Measurements from ENCODE around the gene RELCH.
"Not testable (repeated sequence)": the region's sequence is repeated elsewhere in the genome, so short reads cannot be mapped to it uniquely, and the experiment has no call there.

RELCH gene

GRCh38 chr18:62164855-62165487 is 22.1 kb upstream of the RELCH start:
- Histone ChIP-seq H2BK120ac (ENCODE audit: low read depth, low read length) (no peak overlapping the region), H2AK5ac (ENCODE audit: low read depth, low read length) (no peak overlapping the region), H4K91ac (ENCODE audit: low read depth, low read length, poor library complexity) (no peak overlapping the region), H3K4me2 (ENCODE audit: insufficient read depth, low read length, poor library complexity, severe bottlenecking) (no peak overlapping the region), H3K18ac (ENCODE audit: low read length) (no peak overlapping the region), H3K4ac (ENCODE audit: low read length) (no peak overlapping the region), H2BK12ac (ENCODE audit: low read length) (no peak overlapping the region), H3K27me3 (ENCODE audit: control insufficient read depth in 3 of 3, insufficient read depth in 3 of 3, low read depth in 1 of 3, low read length in 3 of 3) (no peaks in the 10 kb centered on the region), H3K23ac (ENCODE audit: low read depth, low read length, poor library complexity) (no peak overlapping the region), H3K4me3 (ENCODE audit: low read length in 2 of 2) (no peak overlapping the region), H2BK5ac (ENCODE audit: low read length) (no peak overlapping the region), H3K14ac (ENCODE audit: low read length) (no peak overlapping the region), H3K27ac (replicated peaks; ENCODE audit: low read length) (no peak overlapping the region), H3K79me1 (ENCODE audit: low read depth, low read length) (no peaks in the 10 kb centered on the region), H2AFZ (ENCODE audit: low read length) (no peak overlapping the region), H3K9ac (ENCODE audit: low read depth, low read length, poor library complexity) (no peak overlapping the region), H4K8ac (ENCODE audit: low read depth, low read length) (no peak overlapping the region), H2BK15ac (ENCODE audit: low read length) (no peak overlapping the region), H3K36me3 (replicated peaks in 1 of 2; ENCODE audit: control insufficient read depth in 2 of 2, insufficient read depth in 2 of 2, low read length in 2 of 2) (no peaks in the 10 kb centered on the region), H3K4me1 (ENCODE audit: control insufficient read depth in 2 of 2, insufficient read depth in 1 of 2, low read depth in 1 of 2, low read length in 2 of 2) (no peaks in the 10 kb centered on the region), H3K9me3 (replicated peaks in 1 of 2; ENCODE audit: control insufficient read depth in 2 of 2, insufficient read depth in 1 of 2, low read depth in 1 of 2, low read length in 2 of 2) (peaks cover 0 to 4% of the 10 kb centered on the region in 2 donors)
- 100% methylated on average over 1 of the region's 5 CpGs; no CpG with 5 or more reads in 1 of the 2 donors for WGBS, 2 donors (ENCODE audit: extremely low coverage in 2 of 2, insufficient read length in 2 of 2, insufficient replicate concordance in 1 of 2)
- DNase-seq (ENCODE audit: low spot score), result no peak

GRCh38 chr18:62165583-62165982 is 21.5 kb upstream of the RELCH start:
- H3K23ac ChIP-seq (ENCODE audit: low read depth, low read length, poor library complexity), result no peak overlapping the region
- H3K9me3 ChIP-seq (replicated peaks in 1 of 2; ENCODE audit: control insufficient read depth in 2 of 2, insufficient read depth in 1 of 2, low read depth in 1 of 2, low read length in 2 of 2), result peaks cover 0 to 4% of the 10 kb centered on the region in 2 donors
- H3K27ac ChIP-seq (replicated peaks; ENCODE audit: low read length), result no peak overlapping the region
- H4K91ac ChIP-seq (ENCODE audit: low read depth, low read length, poor library complexity), result no peak overlapping the region
- H3K9ac ChIP-seq (ENCODE audit: low read depth, low read length, poor library complexity), result no peak overlapping the region
- H2AFZ ChIP-seq (ENCODE audit: low read length), result no peak overlapping the region
- no peak overlapping the region for H3K4ac ChIP-seq (ENCODE audit: low read length)
- WGBS, 2 donors (ENCODE audit: extremely low coverage in 2 of 2, insufficient read length in 2 of 2, insufficient replicate concordance in 1 of 2), result no CpG with 5 or more reads among the region's 3 CpGs
- H2BK120ac ChIP-seq (ENCODE audit: low read depth, low read length), result no peak overlapping the region
- no peak overlapping the region for H2AK5ac ChIP-seq (ENCODE audit: low read depth, low read length)
- no peak overlapping the region for H3K14ac ChIP-seq (ENCODE audit: low read length)
- no peak overlapping the region for H2BK5ac ChIP-seq (ENCODE audit: low read length)
- no peak overlapping the region for H2BK15ac ChIP-seq (ENCODE audit: low read length)
- no peak overlapping the region for H3K4me3 ChIP-seq (ENCODE audit: low read length in 2 of 2)
- H4K8ac ChIP-seq (ENCODE audit: low read depth, low read length), result no peak overlapping the region
- no peak overlapping the region for H3K4me2 ChIP-seq (ENCODE audit: insufficient read depth, low read length, poor library complexity, severe bottlenecking)
- no peaks in the 10 kb centered on the region for H3K79me1 ChIP-seq (ENCODE audit: low read depth, low read length)
- DNase-seq (ENCODE audit: low spot score), result no peak
- H3K27me3 ChIP-seq (ENCODE audit: control insufficient read depth in 3 of 3, insufficient read depth in 3 of 3, low read depth in 1 of 3, low read length in 3 of 3), result no peaks in the 10 kb centered on the region
- no peaks in the 10 kb centered on the region for H3K4me1 ChIP-seq (ENCODE audit: control insufficient read depth in 2 of 2, insufficient read depth in 1 of 2, low read depth in 1 of 2, low read length in 2 of 2)
- no peaks in the 10 kb centered on the region for H3K36me3 ChIP-seq (replicated peaks in 1 of 2; ENCODE audit: control insufficient read depth in 2 of 2, insufficient read depth in 2 of 2, low read length in 2 of 2)
- H2BK12ac ChIP-seq (ENCODE audit: low read length), result no peak overlapping the region
- H3K18ac ChIP-seq (ENCODE audit: low read length), result no peak overlapping the region

GRCh38 chr18:62166524-62166923 is 20.5 kb upstream of the RELCH start:
- H2AFZ ChIP-seq (ENCODE audit: low read length); H3K4ac ChIP-seq (ENCODE audit: low read length); H2BK120ac ChIP-seq (ENCODE audit: low read depth, low read length); H2BK5ac ChIP-seq (ENCODE audit: low read length); H3K27me3 ChIP-seq (ENCODE audit: control insufficient read depth in 3 of 3, insufficient read depth in 3 of 3, low read depth in 1 of 3, low read length in 3 of 3); H3K23ac ChIP-seq (ENCODE audit: low read depth, low read length, poor library complexity); H3K18ac ChIP-seq (ENCODE audit: low read length); H2BK12ac ChIP-seq (ENCODE audit: low read length); H3K4me1 ChIP-seq (ENCODE audit: control insufficient read depth in 2 of 2, insufficient read depth in 1 of 2, low read depth in 1 of 2, low read length in 2 of 2); H2BK15ac ChIP-seq (ENCODE audit: low read length); H3K9me3 ChIP-seq (replicated peaks in 1 of 2; ENCODE audit: control insufficient read depth in 2 of 2, insufficient read depth in 1 of 2, low read depth in 1 of 2, low read length in 2 of 2); H3K4me3 ChIP-seq (ENCODE audit: low read length in 2 of 2); H3K9ac ChIP-seq (ENCODE audit: low read depth, low read length, poor library complexity); H3K14ac ChIP-seq (ENCODE audit: low read length); H3K4me2 ChIP-seq (ENCODE audit: insufficient read depth, low read length, poor library complexity, severe bottlenecking); H2AK5ac ChIP-seq (ENCODE audit: low read depth, low read length); H3K36me3 ChIP-seq (replicated peaks in 1 of 2; ENCODE audit: control insufficient read depth in 2 of 2, insufficient read depth in 2 of 2, low read length in 2 of 2); H3K27ac ChIP-seq (replicated peaks; ENCODE audit: low read length); DNase-seq (ENCODE audit: low spot score); H4K91ac ChIP-seq (ENCODE audit: low read depth, low read length, poor library complexity); H4K8ac ChIP-seq (ENCODE audit: low read depth, low read length); H3K79me1 ChIP-seq (ENCODE audit: low read depth, low read length): not testable (repeated sequence)
- no CpG with 5 or more reads among the region's 1 CpG for WGBS, 2 donors (ENCODE audit: extremely low coverage in 2 of 2, insufficient read length in 2 of 2, insufficient replicate concordance in 1 of 2)

GRCh38 chr18:62170857-62171256 is 16.2 kb upstream of the RELCH start:
- Histone ChIP-seq H2BK120ac (ENCODE audit: low read depth, low read length) (no peak overlapping the region), H2BK5ac (ENCODE audit: low read length) (no peak overlapping the region), H3K36me3 (replicated peaks in 1 of 2; ENCODE audit: control insufficient read depth in 2 of 2, insufficient read depth in 2 of 2, low read length in 2 of 2) (no peaks in the 10 kb centered on the region), H3K14ac (ENCODE audit: low read length) (no peak overlapping the region), H2AFZ (ENCODE audit: low read length) (no peak overlapping the region), H2BK12ac (ENCODE audit: low read length) (no peak overlapping the region), H3K4me2 (ENCODE audit: insufficient read depth, low read length, poor library complexity, severe bottlenecking) (no peak overlapping the region), H3K27ac (replicated peaks; ENCODE audit: low read length) (no peak overlapping the region), H3K9ac (ENCODE audit: low read depth, low read length, poor library complexity) (no peak overlapping the region), H3K9me3 (replicated peaks in 1 of 2; ENCODE audit: control insufficient read depth in 2 of 2, insufficient read depth in 1 of 2, low read depth in 1 of 2, low read length in 2 of 2) (peaks cover 0 to 3% of the 10 kb centered on the region in 2 donors), H3K79me1 (ENCODE audit: low read depth, low read length) (peaks cover 1% of the 10 kb centered on the region), H2BK15ac (ENCODE audit: low read length) (no peak overlapping the region), H3K4ac (ENCODE audit: low read length) (no peak overlapping the region), H4K91ac (ENCODE audit: low read depth, low read length, poor library complexity) (no peak overlapping the region), H3K4me3 (ENCODE audit: low read length in 2 of 2) (no peak overlapping the region), H4K8ac (ENCODE audit: low read depth, low read length) (no peak overlapping the region), H2AK5ac (ENCODE audit: low read depth, low read length) (no peak overlapping the region), H3K18ac (ENCODE audit: low read length) (no peak overlapping the region), H3K23ac (ENCODE audit: low read depth, low read length, poor library complexity) (no peak overlapping the region), H3K27me3 (ENCODE audit: control insufficient read depth in 3 of 3, insufficient read depth in 3 of 3, low read depth in 1 of 3, low read length in 3 of 3) (no peaks in the 10 kb centered on the region), H3K4me1 (ENCODE audit: control insufficient read depth in 2 of 2, insufficient read depth in 1 of 2, low read depth in 1 of 2, low read length in 2 of 2) (no peaks in the 10 kb centered on the region)
- no CpG with 5 or more reads among the region's 1 CpG for WGBS, 2 donors (ENCODE audit: extremely low coverage in 2 of 2, insufficient read length in 2 of 2, insufficient replicate concordance in 1 of 2)
- DNase-seq (ENCODE audit: low spot score), result no peak

Data from neuronal stem cell (in vitro differentiated cells).